HG03039 (cell line): ENCODE data around the gene C21orf58.

Source experiments
- ATAC-seq: cut with Tn5 transposase; IDR thresholded peaks from one replicate; pipeline ENCODE4 v1.9.1; 2021; ENCODE audit warnings: mild to moderate bottlenecking, moderate library complexity; ENCODE audit not compliant: unreplicated experiment

Gene C21orf58

GRCh38 chr21:46354046-46354445 lies 30.4 kb upstream of the C21orf58 start:
- ATAC-seq, result no peak

DNA sequence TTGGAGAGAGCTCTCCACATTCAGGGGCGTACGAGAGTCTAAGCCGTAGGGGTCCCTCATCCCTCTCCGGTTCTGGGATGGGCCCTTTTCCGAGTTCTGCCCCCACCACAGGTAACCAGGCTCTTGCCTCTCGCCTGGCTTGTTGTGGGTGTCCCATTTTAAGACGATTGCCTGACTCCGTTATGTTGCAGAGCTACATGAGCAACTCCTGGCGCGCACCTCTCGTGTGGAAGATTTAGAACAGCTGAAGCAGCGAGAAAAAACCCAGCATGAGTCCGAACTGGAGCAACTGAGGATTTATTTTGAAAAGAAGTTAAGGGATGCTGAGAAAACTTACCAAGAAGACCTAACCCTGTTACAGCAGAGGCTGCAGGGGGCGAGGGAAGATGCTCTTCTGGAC lies 29.2 kb upstream of the C21orf58 start:
- ATAC-seq, result no peak

DNA sequence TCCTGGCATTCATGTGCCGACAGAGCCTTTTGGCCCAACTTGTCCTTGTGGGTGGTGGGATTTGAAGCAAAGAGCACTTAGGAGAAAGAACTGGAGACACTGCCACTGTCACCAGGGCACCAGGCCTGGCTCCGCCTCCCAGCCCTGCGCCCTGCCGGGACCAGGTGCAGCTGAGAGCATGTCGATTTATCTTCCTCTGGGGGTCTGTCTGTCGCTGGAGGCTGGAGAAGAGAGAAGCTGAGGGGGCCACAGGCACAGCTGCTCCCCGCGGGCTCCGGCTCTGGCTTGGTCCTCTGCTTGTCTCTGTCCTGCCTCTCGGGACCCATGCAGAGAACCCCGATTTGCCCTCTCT lies 28.5 kb upstream of the C21orf58 start:
- ATAC-seq, result no peak

DNA sequence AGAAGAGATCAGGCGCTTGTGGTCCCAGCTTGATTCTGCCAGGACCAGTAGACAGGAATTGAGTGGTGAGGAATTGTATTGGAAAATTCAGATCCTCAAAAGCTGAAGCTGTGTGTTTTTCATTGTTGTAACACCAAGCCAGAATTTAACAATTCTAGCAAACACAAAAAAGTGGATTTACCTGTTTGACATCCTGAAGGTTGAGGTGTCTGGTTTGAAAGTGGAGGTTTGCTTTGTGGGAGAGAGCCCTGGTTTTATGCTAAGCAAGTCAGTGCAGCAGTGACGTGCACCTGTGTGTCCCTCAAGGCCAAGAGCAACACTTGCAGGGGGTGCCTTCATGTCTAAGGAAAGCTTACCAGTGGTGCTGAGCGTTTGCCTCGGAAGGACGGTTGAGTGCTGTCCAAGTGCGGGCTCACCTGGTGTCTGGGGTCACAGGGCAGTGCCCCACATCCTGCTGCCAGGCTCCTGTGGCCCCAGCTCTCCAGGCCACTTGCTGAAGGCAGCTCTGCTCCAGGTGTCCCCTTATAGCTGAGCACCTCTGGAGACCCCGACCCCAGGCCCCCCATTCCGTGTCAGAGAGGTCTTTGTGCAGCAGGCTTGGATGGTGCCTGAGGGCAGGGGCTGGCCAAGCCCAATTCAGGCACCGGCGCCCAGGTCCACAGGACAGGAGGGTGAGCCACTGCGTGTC lies 27.9 kb upstream of the C21orf58 start:
- ATAC-seq, result no peak

- no peak for ATAC-seq
Observed at GRCh38 chr21:46350981-46351380, 27.3 kb upstream of the C21orf58 start.

DNA sequence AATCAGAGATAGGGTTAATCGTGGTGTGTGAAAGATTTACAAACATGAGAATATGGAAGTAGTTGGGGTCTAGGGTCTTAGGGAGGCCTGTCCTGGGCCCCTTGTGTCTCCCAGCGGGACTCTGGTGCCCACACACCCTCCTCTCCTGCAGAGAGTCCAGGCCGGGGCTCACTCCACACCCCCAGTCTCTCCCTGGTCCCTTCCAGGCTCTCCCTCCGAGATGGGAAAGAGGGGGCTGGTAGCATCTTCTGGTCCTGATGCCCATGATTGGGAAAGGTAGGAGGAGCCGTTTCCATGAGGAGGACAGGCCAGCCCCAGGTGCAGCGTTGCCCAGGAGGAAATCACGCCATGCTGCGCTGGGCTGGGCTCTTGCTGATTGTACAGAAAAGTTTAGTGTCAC lies 26.9 kb upstream of the C21orf58 start:
- no peak for ATAC-seq

- ATAC-seq, result no peak
Observed at GRCh38 chr21:46349134-46349760, 25.6 kb upstream of the C21orf58 start.

DNA sequence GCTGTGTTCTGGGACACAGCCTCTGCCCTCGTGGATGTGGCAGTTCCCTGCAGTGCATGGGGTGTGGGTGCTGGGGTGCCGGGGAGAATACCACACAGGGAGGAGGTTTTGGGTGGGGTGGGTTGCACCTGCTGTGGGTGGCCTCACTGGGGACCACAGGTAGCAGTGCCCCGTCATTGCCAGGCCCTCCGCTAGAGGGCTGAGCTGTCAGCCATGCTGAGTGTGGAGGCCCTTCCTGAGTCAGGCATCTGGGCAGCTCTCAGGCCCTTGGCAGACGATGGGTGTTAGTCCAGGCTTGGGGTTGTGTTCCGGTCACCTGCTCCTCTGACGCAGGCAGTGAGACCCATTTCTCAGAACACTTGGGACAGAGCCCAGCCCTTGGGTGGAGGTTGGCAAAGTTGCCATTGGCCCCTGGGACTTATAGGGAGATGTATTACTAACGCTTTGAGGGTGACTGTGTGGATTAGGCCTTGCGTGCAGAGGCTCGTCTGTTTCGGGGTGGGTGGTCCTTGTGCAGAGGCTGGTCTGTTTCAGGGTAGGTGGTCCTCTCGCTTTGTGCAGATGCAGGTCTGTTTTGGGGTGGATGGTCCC lies 24.2 kb upstream of the C21orf58 start:
- ATAC-seq, result no peak

DNA sequence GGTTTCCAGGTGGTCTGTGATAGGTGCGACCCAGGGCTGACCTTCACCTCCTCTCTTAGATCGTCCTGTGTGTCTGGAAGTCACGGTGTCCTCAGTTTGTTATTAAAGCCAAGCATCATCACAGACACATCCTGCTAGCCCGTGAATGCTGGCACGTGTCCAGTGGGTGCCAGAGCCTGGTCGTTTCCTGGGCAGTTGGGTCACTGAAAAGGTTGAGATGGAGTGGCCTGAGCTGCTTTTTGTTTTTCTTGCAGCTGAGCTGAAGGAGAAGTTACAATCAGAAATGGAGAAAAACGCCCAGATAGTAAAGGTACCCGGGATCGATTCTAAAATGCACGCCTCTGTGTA lies 23.5 kb upstream of the C21orf58 start:
- ATAC-seq, result no peak

- ATAC-seq, result no peak
Observed at GRCh38 chr21:46346296-46347202, 22.9 kb upstream of the C21orf58 start.

- no peak for ATAC-seq
Observed at GRCh38 chr21:46345861-46346260, 22.2 kb upstream of the C21orf58 start.

- ATAC-seq, result no peak
Observed at GRCh38 chr21:46344219-46344915, 20.7 kb upstream of the C21orf58 start.

GRCh38 chr21:46340998-46341397 lies 17.3 kb upstream of the C21orf58 start:
- ATAC-seq, result no peak

DNA sequence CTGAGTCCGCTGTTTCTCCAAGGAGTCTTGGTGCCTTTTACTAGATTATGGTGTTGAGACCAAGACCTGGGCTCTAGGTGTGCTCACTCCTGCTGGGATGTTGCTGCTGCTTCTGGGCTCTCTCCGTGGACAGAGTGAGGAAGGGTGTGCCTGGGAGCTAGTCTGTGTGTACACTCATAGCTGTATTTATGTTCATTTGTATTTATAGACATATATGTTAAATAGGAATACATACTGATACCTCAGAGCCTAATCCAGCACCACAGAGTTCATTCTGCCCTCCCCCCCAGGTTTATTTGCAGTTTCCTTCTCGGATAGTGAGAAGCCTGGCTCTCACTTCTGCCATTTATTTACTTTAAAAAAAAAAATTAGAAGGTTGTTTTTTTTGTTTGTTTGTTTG lies 12.9 kb upstream of the C21orf58 start:
- no peak for ATAC-seq

DNA sequence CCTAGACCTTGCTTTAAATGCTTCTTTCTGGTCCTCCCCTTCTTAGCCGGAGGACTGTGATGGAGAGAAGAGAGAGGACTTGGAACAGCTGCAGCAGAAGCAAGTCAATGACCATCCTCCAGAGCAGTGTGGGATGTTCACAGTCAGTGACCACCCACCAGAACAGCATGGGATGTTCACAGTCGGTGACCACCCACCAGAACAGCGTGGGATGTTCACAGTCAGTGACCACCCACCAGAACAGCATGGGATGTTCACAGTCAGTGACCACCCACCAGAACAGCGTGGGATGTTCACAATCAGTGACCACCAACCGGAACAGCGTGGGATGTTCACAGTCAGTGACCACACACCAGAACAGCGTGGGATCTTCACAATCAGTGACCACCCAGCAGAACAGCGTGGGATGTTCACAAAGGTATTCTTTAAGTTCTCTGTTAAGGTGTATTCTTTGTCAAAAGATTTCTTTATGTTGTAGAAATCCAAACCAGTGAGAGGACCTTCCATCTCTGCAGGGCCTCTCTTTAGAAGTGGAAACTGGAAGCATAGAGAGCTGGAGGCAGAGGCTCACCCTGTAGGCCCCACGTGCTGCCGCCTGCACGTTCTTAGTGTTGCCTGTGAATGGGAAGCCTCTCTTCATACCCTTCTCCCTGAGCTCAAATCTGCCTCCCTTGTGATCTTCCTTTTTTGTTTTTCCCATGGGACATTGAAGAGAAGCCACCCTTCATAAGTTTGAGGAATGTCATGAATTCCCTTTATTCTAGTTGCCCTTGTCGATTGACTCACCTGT lies 10.9 kb upstream of the C21orf58 start:
- ATAC-seq, result no peak

- no peak for ATAC-seq
Observed at GRCh38 chr21:46329796-46330195, 6.1 kb upstream of the C21orf58 start.

GRCh38 chr21:46328151-46328550 lies 4.5 kb upstream of the C21orf58 start:
- no peak for ATAC-seq

DNA sequence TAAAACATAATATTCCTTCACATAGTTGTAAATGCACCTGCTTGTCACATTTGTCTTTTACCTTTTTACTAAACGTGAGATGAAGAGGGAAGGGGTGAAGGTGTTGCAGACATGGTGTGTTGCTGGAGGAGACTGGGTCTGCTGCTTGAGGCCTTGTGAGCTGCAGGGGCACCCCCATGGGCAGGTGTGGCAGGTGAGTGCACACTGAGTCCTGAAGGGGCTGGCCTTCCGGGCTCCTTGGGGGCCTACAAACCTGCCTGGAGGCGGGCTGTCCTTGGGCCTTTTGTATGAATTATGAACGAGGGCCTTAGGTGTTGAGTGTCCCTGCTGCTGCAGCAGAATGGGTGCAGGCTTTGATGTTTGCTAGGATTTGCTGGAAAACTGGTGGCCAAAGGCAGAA lies 4.0 kb upstream of the C21orf58 start:
- no peak for ATAC-seq

GRCh38 chr21:46326110-46326703 lies 2.5 kb upstream of the C21orf58 start:
- no peak for ATAC-seq
